Limb (tissue), 2 donors: ENCODE data around the gene CKAP2L.
"Not testable (repeated sequence)": the region's sequence is repeated elsewhere in the genome, so short reads cannot be mapped to it uniquely, and the experiment has no call there.

Experiments used
- DNase-seq, 2 donors: peaks; one replicate each; pipeline ENCODE4 v3.0.0-alpha.2; 2016; ENCODE audit errors: extremely low spot score in 2 of 2

The CKAP2L gene

DNA sequence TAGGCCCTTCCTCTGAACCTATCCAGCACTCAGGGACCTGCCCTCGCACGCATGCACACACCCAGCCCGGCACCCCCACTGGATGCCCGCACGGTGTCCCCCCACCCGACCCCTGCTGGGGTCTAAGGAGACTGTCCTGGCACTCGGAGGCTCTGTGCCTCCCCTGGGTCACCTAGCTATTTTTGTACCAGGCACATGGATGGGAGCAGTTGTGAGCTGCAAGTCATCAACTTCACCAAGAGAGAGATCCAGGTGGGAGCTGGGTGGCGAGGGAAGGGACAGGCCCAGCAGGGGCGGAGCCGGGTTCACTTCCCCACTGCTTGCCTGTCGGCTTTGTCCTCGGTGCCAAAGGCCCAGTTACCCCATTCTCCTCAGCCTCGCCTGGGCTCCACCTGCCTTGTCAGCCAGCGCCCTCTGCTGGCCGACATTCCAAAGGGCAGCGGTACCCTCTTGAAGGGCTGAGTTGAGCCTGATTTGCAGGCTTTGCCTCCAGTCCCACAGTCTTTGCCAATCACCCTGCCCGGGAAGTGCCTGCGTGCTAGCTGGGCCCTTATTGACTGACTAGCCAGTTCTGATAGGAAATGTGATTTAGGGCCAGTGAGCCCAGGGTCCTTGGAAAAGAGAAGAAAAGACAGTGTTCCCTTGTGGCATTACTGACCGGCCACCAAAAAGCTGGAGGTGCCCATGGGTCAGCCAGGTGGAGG is 37.8 kb downstream of the CKAP2L start:
- peak; percentile 83 to 90 for DNase-seq

DNA sequence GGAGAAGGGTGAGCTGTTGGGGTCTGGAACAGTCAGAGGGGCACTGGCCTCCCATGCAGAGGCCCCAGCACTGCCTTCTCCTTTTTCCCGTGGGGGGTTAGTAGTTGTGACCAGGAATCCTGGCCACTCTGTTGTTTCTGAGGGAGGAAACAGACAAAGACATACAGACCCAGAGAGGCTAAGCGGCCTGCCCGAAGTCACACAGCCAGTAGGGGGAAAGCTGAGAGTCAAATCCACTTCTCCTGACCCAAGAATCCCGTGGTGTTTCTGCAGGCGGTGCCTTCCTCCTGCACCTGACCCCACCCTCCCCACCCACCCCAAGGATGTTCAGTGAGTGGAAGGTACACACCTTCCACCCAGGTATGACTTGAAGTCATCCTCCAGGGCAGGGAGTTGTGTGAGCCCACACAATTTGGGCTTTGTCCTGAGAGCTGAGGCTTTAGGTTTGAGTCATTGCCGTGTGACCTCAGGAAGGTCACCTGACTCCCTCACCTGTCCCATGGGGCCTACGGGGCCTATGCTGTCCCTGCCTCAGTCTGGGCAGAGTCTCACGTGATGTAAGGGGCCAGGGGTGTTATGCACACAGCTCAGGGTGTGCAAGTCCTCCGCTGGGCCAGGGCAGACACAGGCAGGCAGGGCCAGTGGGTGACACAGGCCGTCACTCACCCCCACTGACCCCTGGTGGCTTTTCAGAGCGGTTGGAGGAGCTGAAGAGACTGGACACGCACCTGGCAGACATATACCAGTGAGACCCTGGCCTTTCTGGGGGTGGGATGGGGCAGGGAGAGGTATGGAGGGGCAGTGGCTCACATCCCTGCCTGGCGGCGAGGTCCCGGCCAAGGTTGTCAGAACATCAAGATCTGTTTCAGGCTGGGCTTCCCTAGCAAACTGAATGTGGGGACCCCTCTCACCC is 38.6 kb downstream of the CKAP2L start:
- DNase-seq: no peak

DNA sequence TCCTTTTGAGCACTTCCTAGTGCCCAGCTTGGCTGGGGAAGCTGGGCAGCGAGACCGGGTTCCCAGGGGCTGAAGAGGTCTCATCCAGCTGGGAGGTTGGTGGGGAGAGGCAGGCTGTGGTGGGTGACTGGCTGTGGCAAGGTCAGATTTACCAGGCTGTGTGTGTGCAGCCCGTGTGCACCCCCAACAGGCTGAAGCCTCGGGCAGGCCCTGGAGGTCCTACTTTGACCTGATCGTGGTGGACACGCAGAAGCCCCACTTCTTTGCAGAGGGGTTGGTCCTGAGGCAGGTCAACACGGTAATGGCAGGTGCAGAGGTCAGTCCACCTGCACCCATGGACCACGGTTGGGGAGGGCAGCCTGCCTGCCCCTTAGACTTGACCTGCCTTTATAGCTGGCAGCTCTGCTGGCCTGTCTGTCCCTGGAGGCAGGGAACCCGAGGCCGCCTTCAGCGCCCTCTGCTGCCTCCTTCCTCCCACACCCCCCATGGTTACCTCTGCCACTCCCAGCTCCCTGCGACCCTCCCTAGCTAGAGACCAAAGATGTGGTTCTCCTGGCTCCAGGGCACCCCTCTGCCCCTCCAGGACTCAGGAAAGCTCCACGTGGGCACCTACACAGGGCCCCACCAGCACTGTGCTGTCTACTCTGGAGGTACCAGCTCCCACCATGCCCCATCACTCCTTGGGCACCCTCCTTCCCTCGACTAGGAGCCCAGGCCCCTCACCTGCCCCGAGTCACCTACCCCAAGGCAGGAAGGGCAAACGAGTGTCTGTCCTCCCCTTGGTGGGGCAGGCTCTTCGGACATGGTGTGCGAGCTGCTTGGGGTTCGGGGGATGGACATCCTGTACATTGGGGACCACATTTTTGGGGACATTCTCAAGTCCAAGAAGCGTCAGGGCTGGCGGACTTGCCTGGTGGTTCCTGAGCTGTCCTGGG is 39.6 kb downstream of the CKAP2L start:
- DNase-seq: no peak

GRCh38 chr2:112723995-112724394 is 40.4 kb downstream of the CKAP2L start:
- DNase-seq: no peak

GRCh38 chr2:112723547-112723940 is 40.9 kb downstream of the CKAP2L start:
- DNase-seq: no peak

DNA sequence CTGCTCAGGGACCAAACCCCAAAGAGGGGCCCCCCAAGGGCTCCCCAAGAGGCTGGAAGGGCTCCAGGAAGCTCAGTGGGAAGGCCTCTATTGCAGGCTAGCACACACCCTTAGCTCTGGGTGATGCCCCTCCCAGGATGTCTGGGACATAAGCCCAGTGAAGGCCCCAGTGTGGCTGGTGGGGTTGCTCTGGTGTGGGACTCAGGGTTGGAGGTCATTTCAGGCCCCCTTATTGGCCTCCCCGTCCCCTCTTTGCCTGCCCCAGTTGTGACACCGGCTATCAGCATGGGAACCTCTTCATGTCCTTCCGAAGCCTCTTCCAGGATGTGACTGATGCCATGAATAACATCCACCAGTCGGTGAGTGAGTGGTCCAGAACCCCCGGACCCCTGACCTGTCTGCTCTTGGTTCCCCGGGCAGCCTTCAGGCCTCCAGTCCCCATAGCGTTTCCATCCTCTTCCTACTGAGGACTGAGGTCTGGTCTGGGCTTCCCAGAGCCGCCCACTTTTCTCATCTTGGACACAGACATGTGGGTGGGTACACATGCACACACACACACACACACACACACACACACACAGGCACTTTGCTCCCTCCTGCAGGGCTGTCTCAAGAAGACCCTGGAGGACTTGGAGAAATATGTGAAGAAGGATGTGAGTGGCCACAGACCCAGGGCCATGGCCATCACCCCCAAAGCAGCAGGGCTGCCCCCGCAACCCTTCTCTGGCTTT is 41.4 kb downstream of the CKAP2L start:
- no peak for DNase-seq

GRCh38 chr2:112721819-112722522 is 42.4 kb downstream of the CKAP2L start:
- DNase-seq: no peak

GRCh38 chr2:112720785-112721184 is 43.6 kb downstream of the CKAP2L start, which contains the start of gene NT5DC4:
NT5DC4 (plus strand) TSS chr2:112721020; CDS start chr2:112721080, 60 bp downstream.
- no peak for DNase-seq

DNA sequence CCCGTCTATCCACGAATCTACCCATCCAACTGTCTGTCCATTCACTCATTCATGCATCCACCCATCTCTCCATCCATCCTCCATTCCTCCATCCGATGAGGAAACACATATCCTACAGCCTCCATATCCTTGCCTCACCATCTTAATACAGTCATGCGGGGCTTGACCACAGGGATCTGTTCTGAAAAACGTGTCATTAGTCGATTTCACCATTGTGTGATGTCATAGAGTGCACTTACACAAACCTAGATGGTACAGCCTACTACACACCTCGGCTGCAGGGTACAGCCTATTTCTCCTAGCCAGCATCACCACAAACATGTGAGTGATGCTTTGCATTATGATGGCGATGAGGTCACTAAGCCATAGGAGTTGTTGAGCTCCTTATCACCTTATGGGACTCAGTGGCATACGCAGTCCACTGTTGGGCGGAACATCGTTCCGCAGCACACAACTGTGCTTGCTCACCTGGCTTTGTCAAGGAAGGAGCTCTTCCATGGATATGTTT is 45.5 kb downstream of the CKAP2L start:
- DNase-seq: no peak

GRCh38 chr2:112716826-112717352 is 47.5 kb downstream of the CKAP2L start:
- DNase-seq: not testable (repeated sequence)

DNA sequence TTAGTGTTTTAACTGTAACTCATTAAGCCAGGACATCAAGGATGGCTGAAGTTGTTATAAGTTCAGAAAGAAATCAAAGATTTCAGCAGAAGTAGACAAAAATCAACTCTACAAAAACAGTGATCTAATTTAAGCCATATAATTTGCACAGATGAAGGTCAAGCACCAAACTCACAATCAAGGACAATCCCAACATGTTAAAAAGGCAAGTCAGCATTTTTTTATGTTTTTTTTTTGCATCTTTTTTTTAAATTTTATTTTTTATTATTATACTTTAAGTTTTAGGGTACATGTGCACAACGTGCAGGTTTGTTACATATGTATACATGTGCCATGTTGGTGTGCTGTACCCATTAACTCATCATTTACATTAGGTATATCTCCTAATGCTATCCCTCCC is 48.3 kb downstream of the CKAP2L start:
- not testable (repeated sequence) for DNase-seq

GRCh38 chr2:112714836-112715631 is 49.4 kb downstream of the CKAP2L start:
- DNase-seq: no peak

- no peak for DNase-seq
Observed at GRCh38 chr2:112714331-112714730, 50.1 kb downstream of the CKAP2L start.

DNA sequence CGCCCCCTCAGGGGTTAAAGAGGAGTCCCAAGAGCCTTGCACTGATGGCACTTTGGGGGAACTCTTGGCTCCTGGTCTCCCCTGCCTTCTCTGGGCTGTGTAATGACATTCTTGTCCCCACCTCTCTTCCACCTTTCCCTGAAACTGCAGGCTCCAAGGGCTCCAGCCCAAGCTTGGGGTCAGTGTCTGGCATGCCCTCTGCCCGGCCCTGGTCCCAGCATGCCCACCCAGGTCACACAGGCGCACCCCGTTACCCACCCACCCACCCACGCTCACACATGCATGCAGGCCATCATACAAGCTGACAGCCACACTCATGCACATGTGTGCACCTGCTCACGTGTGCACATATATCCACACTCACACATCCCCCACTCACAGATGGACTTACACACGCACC is 50.5 kb downstream of the CKAP2L start:
- DNase-seq: no peak

DNA sequence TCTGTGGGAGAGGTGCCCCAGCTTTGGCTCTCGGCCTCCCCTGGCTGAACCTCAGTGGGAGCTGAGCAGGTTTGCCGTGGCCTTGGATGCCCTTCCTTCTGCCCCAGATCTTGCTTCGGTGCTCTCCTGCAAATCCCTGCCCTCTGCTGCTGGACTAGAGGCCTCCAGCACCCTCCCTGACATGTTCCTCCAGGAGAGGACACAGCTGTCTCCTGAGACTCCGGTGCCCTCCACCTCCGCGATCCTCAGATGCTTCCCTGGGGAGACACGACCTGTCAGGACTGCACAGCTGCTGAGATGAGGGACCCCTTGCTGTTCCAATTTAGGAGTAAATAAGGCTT is 50.9 kb downstream of the CKAP2L start:
- DNase-seq: no peak

GRCh38 chr2:112712903-112713584 is 51.4 kb downstream of the CKAP2L start:
- no peak for DNase-seq

DNA sequence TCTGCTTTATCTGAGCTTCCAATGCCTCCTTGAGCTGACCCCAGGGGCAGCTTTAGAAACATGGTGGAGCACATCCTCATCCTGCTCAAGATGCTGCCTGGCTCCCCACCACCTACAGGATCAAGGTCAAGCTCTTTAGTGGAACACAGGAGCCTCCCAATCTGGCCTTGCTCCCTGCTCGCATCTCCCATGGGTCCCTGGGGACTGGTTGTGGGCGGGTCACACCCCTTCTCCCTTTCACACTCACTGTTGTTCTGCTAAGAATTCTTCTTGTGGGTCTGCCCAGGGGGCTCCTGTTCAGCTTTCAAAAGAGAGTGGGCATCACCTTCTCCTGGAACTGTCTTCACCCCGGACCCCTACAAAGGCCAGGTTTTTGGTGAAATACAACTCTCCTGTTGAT is 51.9 kb downstream of the CKAP2L start:
- no peak for DNase-seq

- DNase-seq: no peak
Observed at GRCh38 chr2:112710956-112711750, 53.3 kb downstream of the CKAP2L start.
